ENCODE measurements around the gene CDC42EP2.
A peak's percentile ranks its signal among the peaks of the same experiment; 100 is the strongest.

The CDC42EP2 gene

DNA sequence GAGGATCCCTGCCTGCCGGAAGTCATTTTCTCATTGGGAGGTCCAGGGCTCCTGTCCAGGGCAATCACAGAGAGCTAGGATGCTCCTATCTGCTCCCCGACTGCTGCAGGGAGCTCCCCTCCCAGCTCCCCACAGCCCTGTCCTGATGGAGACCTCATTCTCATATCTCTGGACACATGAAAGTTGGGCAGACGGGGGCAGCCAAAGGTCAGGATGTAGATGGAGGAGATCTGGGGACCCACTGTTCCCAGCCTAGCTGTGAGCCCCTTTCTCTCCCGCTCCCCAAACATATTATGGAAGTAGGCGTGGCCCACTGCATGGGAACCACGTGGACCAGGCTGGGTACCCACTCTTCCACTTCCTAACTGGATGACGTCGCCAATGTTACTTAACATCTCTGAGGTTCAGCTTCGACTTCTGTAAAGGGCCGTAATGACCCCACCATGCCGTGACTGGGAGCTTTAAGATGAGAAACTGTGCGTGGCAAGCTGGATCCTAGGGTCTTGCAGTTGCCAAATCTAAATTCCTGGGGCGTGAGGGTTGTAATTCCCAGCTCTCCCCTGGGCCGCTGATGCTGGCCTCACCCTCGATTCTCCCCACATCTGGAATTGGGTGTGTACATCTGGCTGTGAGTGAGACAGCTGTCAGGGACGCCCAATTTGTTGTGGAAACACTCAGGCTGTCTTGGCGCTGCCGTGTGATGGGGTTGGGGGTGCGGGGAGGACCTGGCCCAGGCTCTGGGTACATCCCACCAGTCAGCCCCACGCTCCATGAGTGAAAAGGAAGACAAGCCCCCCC lies 1.8 kb downstream of the CDC42EP2 start:
- H3K36me3 ChIP-seq, result peaks cover 11% of the 10 kb centered on the region
- H3K4me1 ChIP-seq (ENCODE audit: control insufficient read depth in 1 of 2, insufficient read depth in 1 of 2, low read depth in 1 of 2, low read length in 1 of 2), result peaks cover 32 to 34% of the 10 kb centered on the region in 2 experiments
- no peaks in the 10 kb centered on the region for H3K9me3 ChIP-seq
- H3K27ac ChIP-seq, result peak overlapping the region; percentile 81
- TF ChIP-seq, protein P1, sequence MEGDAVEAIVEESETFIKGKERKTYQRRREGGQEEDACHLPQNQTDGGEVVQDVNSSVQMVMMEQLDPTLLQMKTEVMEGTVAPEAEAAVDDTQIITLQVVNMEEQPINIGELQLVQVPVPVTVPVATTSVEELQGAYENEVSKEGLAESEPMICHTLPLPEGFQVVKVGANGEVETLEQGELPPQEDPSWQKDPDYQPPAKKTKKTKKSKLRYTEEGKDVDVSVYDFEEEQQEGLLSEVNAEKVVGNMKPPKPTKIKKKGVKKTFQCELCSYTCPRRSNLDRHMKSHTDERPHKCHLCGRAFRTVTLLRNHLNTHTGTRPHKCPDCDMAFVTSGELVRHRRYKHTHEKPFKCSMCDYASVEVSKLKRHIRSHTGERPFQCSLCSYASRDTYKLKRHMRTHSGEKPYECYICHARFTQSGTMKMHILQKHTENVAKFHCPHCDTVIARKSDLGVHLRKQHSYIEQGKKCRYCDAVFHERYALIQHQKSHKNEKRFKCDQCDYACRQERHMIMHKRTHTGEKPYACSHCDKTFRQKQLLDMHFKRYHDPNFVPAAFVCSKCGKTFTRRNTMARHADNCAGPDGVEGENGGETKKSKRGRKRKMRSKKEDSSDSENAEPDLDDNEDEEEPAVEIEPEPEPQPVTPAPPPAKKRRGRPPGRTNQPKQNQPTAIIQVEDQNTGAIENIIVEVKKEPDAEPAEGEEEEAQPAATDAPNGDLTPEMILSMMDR (IDR thresholded peaks at IDR 0.05), result no peak
- peaks cover 33% of the 10 kb centered on the region for H3K27me3 ChIP-seq
- H3K4me3 ChIP-seq (ENCODE audit: low read depth in 1 of 2, low read length in 1 of 2), result peak overlapping the region; percentile 75 to 96

DNA sequence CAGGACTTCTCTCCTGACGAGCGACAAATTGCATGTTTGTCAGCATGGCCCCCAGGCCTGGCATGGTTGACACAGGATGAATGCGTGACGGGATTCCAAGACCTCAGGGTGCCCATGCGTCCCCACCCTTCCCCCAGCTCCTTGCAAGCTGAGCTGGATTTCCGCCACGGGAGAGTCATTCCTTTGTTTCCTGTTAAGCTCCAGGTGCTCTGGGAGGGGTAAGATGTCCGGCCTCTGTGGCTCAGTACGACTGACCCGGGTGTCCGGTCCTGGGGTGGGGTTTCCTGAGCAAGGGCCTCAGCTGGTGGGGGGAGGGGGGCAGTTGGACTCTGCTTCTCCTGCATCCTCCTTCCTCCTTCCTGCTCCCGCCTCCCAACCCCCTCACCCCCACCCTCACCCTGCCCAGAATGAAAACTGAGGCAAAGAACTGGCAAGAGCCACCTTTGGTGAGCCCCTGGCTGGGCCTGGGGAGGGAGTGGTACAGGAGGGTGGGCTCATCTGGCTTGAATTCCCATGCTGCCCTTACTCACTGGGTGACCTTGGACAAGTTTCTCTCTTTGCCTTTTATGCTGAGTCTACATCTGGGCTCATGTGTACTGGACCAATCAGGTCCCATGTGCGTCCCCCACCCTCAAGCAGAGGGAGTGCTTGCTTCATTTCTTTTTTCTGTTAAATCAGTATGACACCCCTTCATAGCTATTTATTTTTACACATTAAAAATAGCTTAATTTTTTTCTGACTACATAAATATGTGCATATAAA lies 2.5 kb downstream of the CDC42EP2 start:
- TF ChIP-seq, protein P1 (IDR thresholded peaks at IDR 0.05), result no peak
- Histone ChIP-seq H3K36me3 (peaks cover 19% of the 10 kb centered on the region), H3K27ac (no peak overlapping the region), H3K27me3 (peaks cover 32% of the 10 kb centered on the region), H3K9me3 (no peaks in the 10 kb centered on the region), H3K4me1 (ENCODE audit: control insufficient read depth in 1 of 2, insufficient read depth in 1 of 2, low read depth in 1 of 2, low read length in 1 of 2) (peaks cover 32 to 34% of the 10 kb centered on the region in 2 experiments), H3K4me3 (ENCODE audit: low read depth in 1 of 2, low read length in 1 of 2) (peak overlapping the region; percentile 75 to 96)

DNA sequence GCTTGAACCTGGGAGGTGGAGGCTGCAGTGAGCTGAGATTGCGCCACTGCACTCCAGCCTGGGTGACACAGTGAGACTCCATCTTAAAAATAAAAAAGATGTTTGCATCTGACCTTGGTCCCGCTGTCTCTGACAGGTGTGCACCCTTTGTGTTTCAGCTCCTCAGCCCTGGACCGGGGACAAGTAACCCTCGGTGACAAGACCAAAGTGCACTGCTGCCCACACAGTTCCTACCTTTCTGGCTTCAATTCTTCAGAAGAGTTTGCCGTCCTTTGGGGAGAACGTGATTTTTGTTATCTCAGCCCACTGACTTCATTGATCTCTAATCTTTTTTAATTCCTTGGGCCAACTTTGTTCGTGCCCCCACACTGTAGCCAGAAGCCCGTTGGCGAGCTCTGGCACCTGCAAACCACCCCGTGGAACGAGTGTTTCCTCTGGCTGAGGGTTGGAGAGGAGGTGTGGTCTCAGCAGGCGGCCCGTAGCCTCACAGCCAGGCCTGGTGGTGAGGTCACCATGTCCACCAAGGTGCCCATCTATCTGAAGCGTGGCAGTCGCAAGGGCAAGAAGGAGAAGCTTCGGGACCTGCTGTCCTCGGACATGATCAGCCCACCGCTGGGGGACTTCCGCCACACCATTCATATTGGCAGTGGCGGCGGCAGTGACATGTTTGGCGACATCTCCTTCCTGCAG lies 5.9 kb downstream of the CDC42EP2 start:
- TF ChIP-seq, protein P1 (IDR thresholded peaks at IDR 0.05), result no peak
- no peak overlapping the region for H3K27ac ChIP-seq
- H3K9me3 ChIP-seq, result no peaks in the 10 kb centered on the region
- H3K4me3 ChIP-seq (ENCODE audit: low read depth in 1 of 2, low read length in 1 of 2), result no peak overlapping the region
- peaks cover 18 to 19% of the 10 kb centered on the region in 2 experiments for H3K4me1 ChIP-seq (ENCODE audit: control insufficient read depth in 1 of 2, insufficient read depth in 1 of 2, low read depth in 1 of 2, low read length in 1 of 2)
- H3K36me3 ChIP-seq, result peaks cover 25% of the 10 kb centered on the region
- H3K27me3 ChIP-seq, result peaks cover 8% of the 10 kb centered on the region

DNA sequence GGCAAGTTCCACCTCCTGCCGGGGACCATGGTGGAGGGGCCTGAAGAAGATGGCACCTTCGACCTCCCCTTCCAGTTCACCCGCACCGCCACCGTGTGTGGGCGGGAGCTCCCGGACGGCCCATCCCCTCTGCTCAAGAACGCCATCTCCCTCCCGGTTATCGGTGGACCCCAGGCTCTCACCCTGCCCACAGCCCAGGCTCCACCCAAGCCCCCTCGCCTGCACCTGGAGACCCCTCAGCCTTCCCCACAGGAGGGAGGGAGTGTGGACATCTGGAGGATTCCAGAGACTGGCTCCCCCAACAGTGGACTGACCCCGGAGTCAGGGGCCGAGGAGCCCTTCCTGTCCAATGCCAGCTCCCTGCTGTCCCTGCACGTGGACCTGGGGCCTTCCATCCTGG lies 6.4 kb downstream of the CDC42EP2 start:
- peaks cover 25% of the 10 kb centered on the region for H3K36me3 ChIP-seq
- no peak overlapping the region for H3K4me3 ChIP-seq (ENCODE audit: low read depth in 1 of 2, low read length in 1 of 2)
- TF ChIP-seq, protein P1 (IDR thresholded peaks at IDR 0.05), result no peak
- peaks cover 8% of the 10 kb centered on the region for H3K27me3 ChIP-seq
- no peak overlapping the region for H3K27ac ChIP-seq
- no peaks in the 10 kb centered on the region for H3K9me3 ChIP-seq
- H3K4me1 ChIP-seq (ENCODE audit: control insufficient read depth in 1 of 2, insufficient read depth in 1 of 2, low read depth in 1 of 2, low read length in 1 of 2), result peaks cover 13 to 14% of the 10 kb centered on the region in 2 experiments

DNA sequence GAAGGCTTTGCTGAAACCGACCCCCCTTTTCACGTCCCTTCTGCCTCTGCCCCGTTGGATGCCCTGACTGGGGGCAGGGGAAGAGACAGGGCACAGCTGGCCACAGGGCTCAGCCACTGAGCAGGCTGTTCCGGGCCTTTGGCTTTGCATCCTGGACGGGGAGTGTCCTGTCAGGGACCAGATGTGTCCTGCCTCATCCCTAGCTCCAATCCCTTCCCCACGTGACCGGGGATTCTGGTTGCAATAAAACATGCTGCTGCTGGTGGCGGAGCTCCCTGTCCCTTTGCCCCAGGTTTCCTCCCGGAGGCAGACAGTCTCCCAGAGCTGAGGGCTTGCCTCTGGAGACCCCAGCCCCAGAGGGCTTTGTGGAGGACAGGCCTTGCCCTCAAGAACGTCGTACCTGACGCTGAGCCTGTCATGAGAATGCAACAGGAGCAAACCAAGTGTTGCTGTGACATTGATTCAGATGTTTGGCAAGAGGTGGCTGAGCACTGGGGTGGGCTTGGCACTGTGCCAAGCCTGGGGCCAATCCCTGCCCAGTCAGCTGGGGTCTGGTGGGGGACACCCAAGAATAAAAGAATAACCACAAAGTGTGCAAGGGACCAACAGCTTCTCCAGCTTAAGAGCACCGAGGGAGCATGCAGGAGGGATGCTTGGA lies 7.3 kb downstream of the CDC42EP2 start:
- TF ChIP-seq, protein P1 (IDR thresholded peaks at IDR 0.05), result no peak
- peaks cover 4 to 5% of the 10 kb centered on the region in 2 experiments for H3K4me1 ChIP-seq (ENCODE audit: control insufficient read depth in 1 of 2, insufficient read depth in 1 of 2, low read depth in 1 of 2, low read length in 1 of 2)
- no peak overlapping the region for H3K27ac ChIP-seq
- no peaks in the 10 kb centered on the region for H3K9me3 ChIP-seq
- peaks cover 25% of the 10 kb centered on the region for H3K36me3 ChIP-seq
- no peak overlapping the region for H3K4me3 ChIP-seq (ENCODE audit: low read depth in 1 of 2, low read length in 1 of 2)
- peaks cover 4% of the 10 kb centered on the region for H3K27me3 ChIP-seq

Data from neutrophil (primary cell).